WTC11 (cell line): ENCODE data around the gene ARAP1. TPM values are rescaled to one million over a fixed set of nuclear protein-coding genes. Genes with fewer than 3 reads are reported as not detected.
"Not testable (repeated sequence)": the region's sequence is repeated elsewhere in the genome, so short reads cannot be mapped to it uniquely, and the experiment has no call there.

Experiments used
- ATAC-seq: fragments of 200-7000 bp; cut with Tn5 transposase; 2 replicates; pipeline ENCODE4 v1.10.0; 2021; ENCODE audit warnings: mild to moderate bottlenecking, moderate library complexity
- CTCF ChIA-PET: fragments of 300-600 bp; sonication (Branson Sonifier 250); formaldehyde crosslinking; loops from one replicate; lab custom pipeline; 2021; ENCODE audit warnings: antibody characterized with exemption; lab: Charles Lee
- POLR2A ChIA-PET: fragments of 350-600 bp; sonication (Branson Sonifier 250); formaldehyde crosslinking; loops from one replicate; lab custom pipeline; 2021; ENCODE audit warnings: antibody characterized with exemption; lab: Charles Lee
- DNase-seq: peaks from one replicate; pipeline ENCODE4 v3.0.0; 2021; ENCODE audit warnings: low spot score
- H3K27ac Mint-ChIP-seq: 2 replicates; pipeline ENCODE4 v1.8.0; 2021; ENCODE audit warnings: mixed read lengths
- H3K27me3 Mint-ChIP-seq: 2 replicates; pipeline ENCODE4 v1.8.0; 2021; ENCODE audit warnings: low read depth, mild to moderate bottlenecking, moderate library complexity, mixed read lengths
- H3K36me3 Mint-ChIP-seq: 2 replicates; pipeline ENCODE4 v1.8.0; 2021; ENCODE audit warnings: mixed read lengths
- H3K4me1 Mint-ChIP-seq: 2 replicates; pipeline ENCODE4 v1.8.0; 2022; ENCODE audit warnings: mixed read lengths
- H3K4me3 Mint-ChIP-seq: 2 replicates; pipeline ENCODE4 v1.8.0; 2021; ENCODE audit warnings: mild to moderate bottlenecking, moderate library complexity, mixed read lengths
- H3K9me3 Mint-ChIP-seq: 2 replicates; pipeline ENCODE4 v1.8.0; 2021; ENCODE audit warnings: mixed read lengths
- CBFB ChIP-seq: sonication (generic); formaldehyde crosslinking; IDR thresholded peaks from 2 replicates; pipeline ENCODE4 v1.8.1; 2022; ENCODE audit warnings: mild to moderate bottlenecking, low read depth, missing genetic modification reagents
- CREB1 ChIP-seq: sonication (generic); formaldehyde crosslinking; IDR thresholded peaks from 2 replicates; pipeline ENCODE4 v1.8.0; 2023; ENCODE audit warnings: mild to moderate bottlenecking, missing genetic modification reagents
- EMX1 ChIP-seq: fragments of 250-450 bp; sonication (Bioruptor Pico); IDR thresholded peaks from 2 replicates; pipeline ENCODE4 v1.8.0; 2021; ENCODE audit warnings: mild to moderate bottlenecking
- FOXK1 ChIP-seq: sonication (generic); formaldehyde crosslinking; IDR thresholded peaks from 2 replicates; pipeline ENCODE4 v1.8.0; 2022; ENCODE audit warnings: mild to moderate bottlenecking, moderate library complexity, missing genetic modification reagents
- GRHL2 ChIP-seq: fragments of 250-450 bp; sonication (Bioruptor Pico); IDR thresholded peaks from 2 replicates; pipeline ENCODE4 v1.8.0; 2022; ENCODE audit warnings: mild to moderate bottlenecking, moderate library complexity; ENCODE audit not compliant: insufficient replicate concordance, severe bottlenecking
- GTF2I ChIP-seq: fragments of 250-450 bp; sonication (Bioruptor Pico); conservative IDR thresholded peaks from 2 replicates; pipeline ENCODE4 v1.4.0; 2021; ENCODE audit warnings: mild to moderate bottlenecking
- JUN ChIP-seq: sonication (generic); formaldehyde crosslinking; IDR thresholded peaks from 2 replicates; pipeline ENCODE4 v1.8.0; 2023; ENCODE audit warnings: mild to moderate bottlenecking, missing genetic modification reagents
- NFE2L1 ChIP-seq: sonication (generic); formaldehyde crosslinking; IDR thresholded peaks from 2 replicates; pipeline ENCODE4 v1.8.1; 2023; ENCODE audit warnings: missing genetic modification reagents
- NR1H2 ChIP-seq: sonication (generic); formaldehyde crosslinking; IDR thresholded peaks from 2 replicates; pipeline ENCODE4 v1.9.0; 2021; ENCODE audit warnings: mild to moderate bottlenecking, moderate library complexity, missing genetic modification reagents
- SOX15 ChIP-seq: fragments of 250-450 bp; sonication (Bioruptor Pico); IDR thresholded peaks from 2 replicates; pipeline ENCODE4 v1.9.0; 2021; ENCODE audit warnings: mild to moderate bottlenecking
- TCF7 ChIP-seq: sonication (generic); formaldehyde crosslinking; IDR thresholded peaks from 2 replicates; pipeline ENCODE4 v1.8.0; 2022; ENCODE audit warnings: mild to moderate bottlenecking, low read depth, missing genetic modification reagents, moderate library complexity
- ZNF219 ChIP-seq: sonication (generic); formaldehyde crosslinking; IDR thresholded peaks from 2 replicates; pipeline ENCODE4 v1.8.0; 2023; ENCODE audit warnings: missing genetic modification reagents, mild to moderate bottlenecking, borderline replicate concordance
- ZNF232 ChIP-seq: sonication (generic); formaldehyde crosslinking; IDR thresholded peaks from 2 replicates; pipeline ENCODE4 v1.8.0; 2022; ENCODE audit warnings: mild to moderate bottlenecking, missing genetic modification reagents
- ZNF396 ChIP-seq: fragments of 250-450 bp; sonication (Bioruptor Pico); IDR thresholded peaks from 2 replicates; pipeline ENCODE4 v1.8.0; 2021; ENCODE audit warnings: mild to moderate bottlenecking, moderate library complexity, borderline replicate concordance
- total RNA-seq: library from RNA; stranded (reverse); gene quantifications from 3 replicates; pipeline ENCODE4 v1.2.3, GENCODE V29; 2021
- TF ChIP-seq, protein P1 (sequence below): fragments of 200-600 bp; IDR thresholded peaks from 2 replicates; pipeline ENCODE4 v1.8.0; 2022; ENCODE audit warnings: antibody characterized with exemption
- TF ChIP-seq, protein P2 (sequence below): sonication (generic); formaldehyde crosslinking; IDR thresholded peaks from 2 replicates; pipeline ENCODE4 v1.8.0; 2022; ENCODE audit warnings: mild to moderate bottlenecking, missing genetic modification reagents
- TF ChIP-seq, protein P3 (sequence below): sonication (generic); formaldehyde crosslinking; IDR thresholded peaks from 2 replicates; pipeline ENCODE4 v1.8.1; 2022; ENCODE audit warnings: low read depth, mild to moderate bottlenecking, moderate library complexity, missing genetic modification reagents, borderline replicate concordance
- TF ChIP-seq, protein P4 (sequence below): sonication (generic); formaldehyde crosslinking; IDR thresholded peaks from 2 replicates; pipeline ENCODE4 v1.8.0; 2023; ENCODE audit warnings: missing genetic modification reagents, mild to moderate bottlenecking, borderline replicate concordance

Gene ARAP1
- total RNA-seq, 1 experiment from 2014 or later, result 98.8 TPM

DNA sequence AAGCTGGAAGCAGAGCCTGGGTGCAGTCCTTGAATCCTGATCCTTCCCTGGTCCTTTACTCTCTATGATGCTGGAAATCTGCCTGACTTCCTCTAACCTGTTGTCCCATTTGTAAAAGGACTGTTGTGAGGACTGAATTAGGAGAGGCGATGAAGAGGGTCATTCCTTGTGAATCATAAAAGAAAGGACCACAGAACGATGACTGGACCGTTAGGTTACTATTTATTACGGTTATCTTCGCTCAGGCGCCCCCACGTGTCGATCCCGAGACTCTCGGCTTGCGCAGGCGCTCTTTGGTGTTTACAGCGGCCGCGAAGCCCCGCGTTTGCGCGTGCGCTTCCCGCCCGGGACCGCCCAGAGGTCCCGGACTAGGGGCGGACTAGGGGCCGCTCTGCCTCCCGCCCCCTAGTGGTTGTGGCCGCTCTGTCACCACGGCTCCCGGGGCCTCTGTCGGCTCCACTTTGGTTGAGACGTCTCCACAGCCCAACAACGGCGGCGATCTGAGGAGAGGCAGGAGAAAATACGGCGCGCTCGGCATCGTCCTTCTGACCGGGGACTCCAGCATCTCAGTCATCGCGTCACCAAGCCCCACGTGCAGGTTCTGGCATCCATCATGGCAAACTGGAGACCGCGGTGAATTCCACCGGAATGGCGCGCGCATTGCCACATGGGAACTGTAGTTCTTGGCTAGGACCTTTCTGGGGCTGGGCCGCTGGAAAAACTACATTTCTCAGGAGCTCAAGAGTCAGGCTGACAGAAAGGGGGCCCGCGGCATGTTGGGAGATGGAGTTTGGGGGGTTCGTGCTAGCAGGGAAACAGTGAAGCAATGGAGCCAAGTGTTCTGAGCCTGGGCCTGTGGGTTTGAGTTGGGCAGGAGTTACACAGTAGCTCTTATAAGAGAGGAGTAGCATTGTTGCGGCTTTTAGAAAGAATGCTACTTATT is 41.5 kb upstream of the ARAP1 start, which contains the start of gene STARD10 (continued):
- no peak for TF ChIP-seq CBFB (CRISPR knock-in tag)

DNA sequence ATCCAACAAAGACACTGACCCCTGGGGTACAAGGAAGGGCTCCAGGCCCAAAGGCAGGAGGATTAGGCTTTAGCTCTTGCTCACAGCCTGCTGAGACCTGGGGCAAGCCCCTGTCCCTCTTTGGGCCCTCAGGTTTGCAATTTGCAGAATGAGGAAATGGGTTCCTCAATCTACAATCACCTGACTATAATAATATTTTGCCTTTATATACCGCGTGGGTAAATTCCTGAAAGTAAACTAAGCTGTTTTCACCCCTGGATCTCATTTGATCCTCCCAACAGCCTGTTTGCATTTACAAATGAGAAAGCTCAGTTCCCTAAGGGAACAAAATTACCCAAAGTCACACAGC is 40.8 kb upstream of the ARAP1 start:
- H3K4me1 Mint-ChIP-seq, result peaks cover 18% of the 10 kb centered on the region
- H3K27ac Mint-ChIP-seq, result no peak overlapping the region; the same call in 1 of the 2 replicates
- no peaks in the 10 kb centered on the region for H3K36me3 Mint-ChIP-seq
- ATAC-seq (no peak), DNase-seq (no peak)
- no peaks in the 10 kb centered on the region for H3K27me3 Mint-ChIP-seq
- CTCF ChIA-PET, result interaction anchor here (0.6 to 4.5 kb wide), 13 partner anchors 11 to 394 kb away, joined by 3 to 81 read pairs (median 5); partner anchors contain the start of gene ATG16L2
- TF ChIP-seq NFE2L1 (CRISPR knock-in tag), result no peak
- TF ChIP-seq EMX1 (CRISPR knock-in tag), result no peak
- TF ChIP-seq NR1H2 (CRISPR knock-in tag), result no peak
- TF ChIP-seq, protein P1, sequence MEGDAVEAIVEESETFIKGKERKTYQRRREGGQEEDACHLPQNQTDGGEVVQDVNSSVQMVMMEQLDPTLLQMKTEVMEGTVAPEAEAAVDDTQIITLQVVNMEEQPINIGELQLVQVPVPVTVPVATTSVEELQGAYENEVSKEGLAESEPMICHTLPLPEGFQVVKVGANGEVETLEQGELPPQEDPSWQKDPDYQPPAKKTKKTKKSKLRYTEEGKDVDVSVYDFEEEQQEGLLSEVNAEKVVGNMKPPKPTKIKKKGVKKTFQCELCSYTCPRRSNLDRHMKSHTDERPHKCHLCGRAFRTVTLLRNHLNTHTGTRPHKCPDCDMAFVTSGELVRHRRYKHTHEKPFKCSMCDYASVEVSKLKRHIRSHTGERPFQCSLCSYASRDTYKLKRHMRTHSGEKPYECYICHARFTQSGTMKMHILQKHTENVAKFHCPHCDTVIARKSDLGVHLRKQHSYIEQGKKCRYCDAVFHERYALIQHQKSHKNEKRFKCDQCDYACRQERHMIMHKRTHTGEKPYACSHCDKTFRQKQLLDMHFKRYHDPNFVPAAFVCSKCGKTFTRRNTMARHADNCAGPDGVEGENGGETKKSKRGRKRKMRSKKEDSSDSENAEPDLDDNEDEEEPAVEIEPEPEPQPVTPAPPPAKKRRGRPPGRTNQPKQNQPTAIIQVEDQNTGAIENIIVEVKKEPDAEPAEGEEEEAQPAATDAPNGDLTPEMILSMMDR, result no peak
- TF ChIP-seq GTF2I, result no peak
- TF ChIP-seq, protein P2, sequence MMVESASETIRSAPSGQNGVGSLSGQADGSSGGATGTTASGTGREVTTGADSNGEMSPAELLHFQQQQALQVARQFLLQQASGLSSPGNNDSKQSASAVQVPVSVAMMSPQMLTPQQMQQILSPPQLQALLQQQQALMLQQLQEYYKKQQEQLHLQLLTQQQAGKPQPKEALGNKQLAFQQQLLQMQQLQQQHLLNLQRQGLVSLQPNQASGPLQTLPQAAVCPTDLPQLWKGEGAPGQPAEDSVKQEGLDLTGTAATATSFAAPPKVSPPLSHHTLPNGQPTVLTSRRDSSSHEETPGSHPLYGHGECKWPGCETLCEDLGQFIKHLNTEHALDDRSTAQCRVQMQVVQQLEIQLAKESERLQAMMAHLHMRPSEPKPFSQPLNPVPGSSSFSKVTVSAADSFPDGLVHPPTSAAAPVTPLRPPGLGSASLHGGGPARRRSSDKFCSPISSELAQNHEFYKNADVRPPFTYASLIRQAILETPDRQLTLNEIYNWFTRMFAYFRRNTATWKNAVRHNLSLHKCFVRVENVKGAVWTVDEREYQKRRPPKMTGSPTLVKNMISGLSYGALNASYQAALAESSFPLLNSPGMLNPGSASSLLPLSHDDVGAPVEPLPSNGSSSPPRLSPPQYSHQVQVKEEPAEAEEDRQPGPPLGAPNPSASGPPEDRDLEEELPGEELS, result no peak
- TF ChIP-seq ZNF232, result no peak
- POLR2A ChIA-PET, result interaction anchor here (1.4 kb wide), 1 partner anchor 61 kb away, joined by 3 read pairs; no protein-coding TSS in a partner anchor
- no peaks in the 10 kb centered on the region for H3K9me3 Mint-ChIP-seq
- H3K4me3 Mint-ChIP-seq, result peak overlapping the region; percentile 98

DNA sequence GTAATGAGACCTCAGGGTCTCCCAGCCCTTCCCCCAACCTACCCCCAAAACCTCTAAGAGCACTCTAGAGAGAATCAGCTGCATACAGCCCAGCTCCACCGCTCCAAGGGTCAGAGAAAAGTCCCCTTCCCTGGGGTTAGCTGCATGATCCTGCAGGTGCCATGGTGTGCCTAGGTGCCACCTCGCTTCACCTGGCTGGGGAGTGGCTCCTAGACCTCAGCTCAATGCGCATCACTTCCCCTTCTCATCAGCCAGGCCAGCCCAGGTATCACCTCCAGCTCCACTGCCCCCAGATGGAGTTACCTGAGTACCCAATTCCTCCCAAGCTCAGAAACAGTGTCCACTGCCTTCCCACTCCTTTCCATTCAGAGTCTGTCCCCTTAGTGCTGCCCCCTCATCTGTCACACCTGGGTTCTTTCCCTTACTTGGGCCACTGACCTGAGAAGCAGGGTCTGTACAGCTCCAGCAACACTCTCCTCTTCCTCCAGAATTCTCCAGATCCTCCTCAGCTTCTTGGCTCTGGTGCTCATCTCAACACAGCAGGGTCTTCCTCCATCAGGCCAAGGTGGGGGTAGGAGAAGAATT is 40.3 kb upstream of the ARAP1 start:
- H3K36me3 Mint-ChIP-seq, result no peaks in the 10 kb centered on the region
- no peak overlapping the region for H3K4me3 Mint-ChIP-seq
- no peaks in the 10 kb centered on the region for H3K27me3 Mint-ChIP-seq
- no peak for DNase-seq
- H3K27ac Mint-ChIP-seq, result no peak overlapping the region
- H3K4me1 Mint-ChIP-seq, result peaks cover 19% of the 10 kb centered on the region
- TF ChIP-seq ZNF219 (CRISPR knock-in tag) (no peak), FOXK1 (no peak), CREB1 (CRISPR knock-in tag) (no peak), JUN (CRISPR knock-in tag) (no peak), TCF7 (no peak), SOX15 (CRISPR knock-in tag) (no peak), GRHL2 (CRISPR knock-in tag) (no peak), ZNF396 (no peak)
- TF ChIP-seq, protein P3, sequence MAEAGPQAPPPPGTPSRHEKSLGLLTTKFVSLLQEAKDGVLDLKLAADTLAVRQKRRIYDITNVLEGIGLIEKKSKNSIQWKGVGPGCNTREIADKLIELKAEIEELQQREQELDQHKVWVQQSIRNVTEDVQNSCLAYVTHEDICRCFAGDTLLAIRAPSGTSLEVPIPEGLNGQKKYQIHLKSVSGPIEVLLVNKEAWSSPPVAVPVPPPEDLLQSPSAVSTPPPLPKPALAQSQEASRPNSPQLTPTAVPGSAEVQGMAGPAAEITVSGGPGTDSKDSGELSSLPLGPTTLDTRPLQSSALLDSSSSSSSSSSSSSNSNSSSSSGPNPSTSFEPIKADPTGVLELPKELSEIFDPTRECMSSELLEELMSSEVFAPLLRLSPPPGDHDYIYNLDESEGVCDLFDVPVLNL (CRISPR knock-in tag), result no peak
- TF ChIP-seq, protein P4, sequence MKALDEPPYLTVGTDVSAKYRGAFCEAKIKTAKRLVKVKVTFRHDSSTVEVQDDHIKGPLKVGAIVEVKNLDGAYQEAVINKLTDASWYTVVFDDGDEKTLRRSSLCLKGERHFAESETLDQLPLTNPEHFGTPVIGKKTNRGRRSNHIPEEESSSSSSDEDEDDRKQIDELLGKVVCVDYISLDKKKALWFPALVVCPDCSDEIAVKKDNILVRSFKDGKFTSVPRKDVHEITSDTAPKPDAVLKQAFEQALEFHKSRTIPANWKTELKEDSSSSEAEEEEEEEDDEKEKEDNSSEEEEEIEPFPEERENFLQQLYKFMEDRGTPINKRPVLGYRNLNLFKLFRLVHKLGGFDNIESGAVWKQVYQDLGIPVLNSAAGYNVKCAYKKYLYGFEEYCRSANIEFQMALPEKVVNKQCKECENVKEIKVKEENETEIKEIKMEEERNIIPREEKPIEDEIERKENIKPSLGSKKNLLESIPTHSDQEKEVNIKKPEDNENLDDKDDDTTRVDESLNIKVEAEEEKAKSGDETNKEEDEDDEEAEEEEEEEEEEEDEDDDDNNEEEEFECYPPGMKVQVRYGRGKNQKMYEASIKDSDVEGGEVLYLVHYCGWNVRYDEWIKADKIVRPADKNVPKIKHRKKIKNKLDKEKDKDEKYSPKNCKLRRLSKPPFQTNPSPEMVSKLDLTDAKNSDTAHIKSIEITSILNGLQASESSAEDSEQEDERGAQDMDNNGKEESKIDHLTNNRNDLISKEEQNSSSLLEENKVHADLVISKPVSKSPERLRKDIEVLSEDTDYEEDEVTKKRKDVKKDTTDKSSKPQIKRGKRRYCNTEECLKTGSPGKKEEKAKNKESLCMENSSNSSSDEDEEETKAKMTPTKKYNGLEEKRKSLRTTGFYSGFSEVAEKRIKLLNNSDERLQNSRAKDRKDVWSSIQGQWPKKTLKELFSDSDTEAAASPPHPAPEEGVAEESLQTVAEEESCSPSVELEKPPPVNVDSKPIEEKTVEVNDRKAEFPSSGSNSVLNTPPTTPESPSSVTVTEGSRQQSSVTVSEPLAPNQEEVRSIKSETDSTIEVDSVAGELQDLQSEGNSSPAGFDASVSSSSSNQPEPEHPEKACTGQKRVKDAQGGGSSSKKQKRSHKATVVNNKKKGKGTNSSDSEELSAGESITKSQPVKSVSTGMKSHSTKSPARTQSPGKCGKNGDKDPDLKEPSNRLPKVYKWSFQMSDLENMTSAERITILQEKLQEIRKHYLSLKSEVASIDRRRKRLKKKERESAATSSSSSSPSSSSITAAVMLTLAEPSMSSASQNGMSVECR, result no peak
- TF ChIP-seq, all 79 proteins: peak for 0
- no peaks in the 10 kb centered on the region for H3K9me3 Mint-ChIP-seq
- ChIA-PET POLR2A (interaction anchor here (1.4 kb wide), 1 partner anchor 61 kb away, joined by 3 read pairs; no protein-coding TSS in a partner anchor), CTCF (interaction anchor here (0.6 to 4.5 kb wide), 13 partner anchors 10 to 395 kb away, joined by 3 to 81 read pairs (median 4); partner anchors contain the start of gene ATG16L2)
- ATAC-seq, result no peak

DNA sequence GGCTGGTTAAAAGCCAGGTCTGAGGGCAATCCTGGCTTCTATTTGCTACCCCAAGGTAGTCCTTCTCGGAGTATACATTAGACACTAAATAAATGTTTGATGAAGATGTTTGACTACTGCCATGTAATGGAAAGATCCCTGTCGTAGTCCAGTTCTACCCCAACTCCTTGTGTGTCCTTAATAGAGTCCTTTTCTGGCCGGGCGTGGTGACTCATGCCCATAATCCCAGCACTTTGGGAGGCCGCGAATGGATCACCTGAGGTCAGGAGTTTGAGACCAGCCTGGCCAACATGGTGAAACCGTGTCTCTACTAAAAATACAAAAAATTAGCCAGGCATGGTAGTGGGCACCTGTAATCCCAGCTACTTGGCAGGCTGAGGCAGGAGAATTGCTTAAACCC is 39.0 kb upstream of the ARAP1 start:
- H3K27me3 Mint-ChIP-seq, CTCF ChIA-PET, ATAC-seq, DNase-seq, H3K9me3 Mint-ChIP-seq, H3K4me3 Mint-ChIP-seq, H3K36me3 Mint-ChIP-seq, H3K27ac Mint-ChIP-seq: not testable (repeated sequence)
- POLR2A ChIA-PET, result interaction anchor here (0.7 kb wide), 1 partner anchor 256 kb away, joined by 4 read pairs; no protein-coding TSS in a partner anchor
- peaks cover 31% of the 10 kb centered on the region for H3K4me1 Mint-ChIP-seq
